SK-N-MC (cell line): Measurements from ENCODE around the gene TNFSF13B.
A peak's percentile ranks its signal among the peaks of the same experiment; 100 is the strongest.
"Not testable (repeated sequence)": the region's sequence is repeated elsewhere in the genome, so short reads cannot be mapped to it uniquely, and the experiment has no call there.

ENCODE experiments used
- DNase-seq: peaks from one replicate; pipeline ENCODE4 v3.0.0-alpha.2; 2011; ENCODE audit warnings: low read depth, low spot score
- H3K27ac ChIP-seq: fragments of 200-600 bp; sonication (generic); 2 replicates; pipeline ENCODE4 v1.5.1; 2016; ENCODE audit warnings: mixed run types
- H3K36me3 ChIP-seq: fragments of 200-600 bp; sonication (generic); 2 replicates; pipeline ENCODE4 v1.6.1; 2017; ENCODE audit warnings: antibody characterized with exemption, low read length, mixed read lengths; ENCODE audit not compliant: insufficient read depth
- H3K4me3 ChIP-seq: fragments of 200-600 bp; sonication (generic); 2 replicates; pipeline ENCODE4 v1.5.1; 2016
- H3K9ac ChIP-seq: fragments of 200-600 bp; sonication (generic); 2 replicates; pipeline ENCODE4 v1.8.0; 2017; ENCODE audit warnings: mixed run types, mixed read lengths; ENCODE audit not compliant: insufficient read length
- H3K9me3 ChIP-seq: fragments of 200-600 bp; sonication (generic); 2 replicates; pipeline ENCODE4 v1.6.1; 2017; ENCODE audit warnings: low read depth, mild to moderate bottlenecking, antibody characterized with exemption, low read length, moderate library complexity, mixed read lengths
- EZH2 ChIP-seq: fragments of 200-600 bp; sonication (generic); IDR thresholded peaks from one replicate; pipeline ENCODE4 v1.6.1; 2017; ENCODE audit warnings: antibody characterized with exemption
- FOXP2 ChIP-seq: optimal IDR thresholded peaks from 2 replicates; pipeline ENCODE3; 2011; ENCODE audit warnings: mild to moderate bottlenecking, moderate library complexity; ENCODE audit not compliant: insufficient read depth; ENCODE audit errors: extremely low read length, control extremely low read depth
- POLR2AphosphoS5 ChIP-seq: IDR thresholded peaks from 2 replicates; pipeline ENCODE4 v1.6.1; 2012; ENCODE audit warnings: mild to moderate bottlenecking, low read depth, low read length, borderline replicate concordance

Gene TNFSF13B

GRCh38 chr13:108304170-108305016 is 34.9 kb downstream of the TNFSF13B start:
- Histone ChIP-seq H3K4me3 (no peak overlapping the region), H3K27ac (no peak overlapping the region), H3K36me3 (peaks cover 5% of the 10 kb centered on the region; the same call in 1 of the 2 replicates), H3K9me3 (0 out of 2 replicates have a peak, but pooled peaks cover under 1% of the 10 kb centered on the region), H3K9ac (no peak overlapping the region)
- no peak for TF ChIP-seq EZH2
- TF ChIP-seq FOXP2 = no peak
- no peak for TF ChIP-seq POLR2AphosphoS5
- no peak for DNase-seq

- H3K36me3 ChIP-seq = peaks cover 5% of the 10 kb centered on the region; the same call in 1 of the 2 replicates
- TF ChIP-seq EZH2 (no peak), POLR2AphosphoS5 (no peak), FOXP2 (no peak)
- H3K4me3 ChIP-seq = no peak overlapping the region
Measured at GRCh38 chr13:108305655-108306054, 36.1 kb downstream of the TNFSF13B start.

GRCh38 chr13:108306860-108307259 is 37.3 kb downstream of the TNFSF13B start:
- H3K9me3 ChIP-seq = peaks cover 12% of the 10 kb centered on the region; the same call in 1 of the 2 replicates
- peaks cover 5% of the 10 kb centered on the region; the same call in 1 of the 2 replicates for H3K36me3 ChIP-seq
- H3K4me3 ChIP-seq = no peak overlapping the region
- no peak overlapping the region for H3K9ac ChIP-seq
- DNase-seq = no peak
- TF ChIP-seq EZH2 (no peak), FOXP2 (no peak), POLR2AphosphoS5 (no peak)
- no peak overlapping the region for H3K27ac ChIP-seq

More at GRCh38 chr13:108305655-108306054, 36.1 kb downstream of the TNFSF13B start:
- no peak for DNase-seq
- Histone ChIP-seq H3K9ac (no peak overlapping the region), H3K9me3 (0 out of 2 replicates have a peak, but pooled peaks cover 3% of the 10 kb centered on the region), H3K27ac (no peak overlapping the region)

GRCh38 chr13:108311596-108311995 is 42.1 kb downstream of the TNFSF13B start:
- H3K27ac ChIP-seq, H3K9ac ChIP-seq, DNase-seq, H3K36me3 ChIP-seq, H3K4me3 ChIP-seq: not testable (repeated sequence)
- H3K9me3 ChIP-seq = peaks cover 13% of the 10 kb centered on the region; the same call in 1 of the 2 replicates

GRCh38 chr13:108313382-108313781 is 43.9 kb downstream of the TNFSF13B start:
- Histone ChIP-seq H3K9me3 (peaks cover 13% of the 10 kb centered on the region; the same call in 1 of the 2 replicates), H3K4me3 (no peak overlapping the region), H3K9ac (no peak overlapping the region), H3K27ac (no peak overlapping the region), H3K36me3 (peaks cover 5% of the 10 kb centered on the region; the same call in 1 of the 2 replicates)
- TF ChIP-seq FOXP2 (no peak), POLR2AphosphoS5 (no peak), EZH2 (no peak)
- DNase-seq = no peak

- H3K27ac ChIP-seq = no peak overlapping the region
- no peak for DNase-seq
Measured at GRCh38 chr13:108315273-108315672, 45.8 kb downstream of the TNFSF13B start.

GRCh38 chr13:108315991-108316390 is 46.5 kb downstream of the TNFSF13B start:
- no peak for DNase-seq
- H3K9ac ChIP-seq = no peak overlapping the region
- no peak overlapping the region for H3K27ac ChIP-seq
- peaks cover 8% of the 10 kb centered on the region; the same call in 1 of the 2 replicates for H3K9me3 ChIP-seq
- TF ChIP-seq FOXP2 (no peak), EZH2 (no peak), POLR2AphosphoS5 (no peak)
- H3K36me3 ChIP-seq = no peaks in the 10 kb centered on the region
- no peak overlapping the region for H3K4me3 ChIP-seq

More at GRCh38 chr13:108315273-108315672, 45.8 kb downstream of the TNFSF13B start:
- no peak overlapping the region for H3K4me3 ChIP-seq
- no peak overlapping the region for H3K9ac ChIP-seq
- no peak for TF ChIP-seq POLR2AphosphoS5
- TF ChIP-seq EZH2 = no peak
- TF ChIP-seq FOXP2 = no peak
- H3K36me3 ChIP-seq = no peaks in the 10 kb centered on the region
- peaks cover 10% of the 10 kb centered on the region; the same call in 1 of the 2 replicates for H3K9me3 ChIP-seq

- Histone ChIP-seq H3K4me3 (no peak overlapping the region), H3K9ac (no peak overlapping the region), H3K27ac (no peak overlapping the region), H3K36me3 (no peaks in the 10 kb centered on the region), H3K9me3 (0 out of 2 replicates have a peak, but pooled peaks cover 4% of the 10 kb centered on the region)
- no peak for DNase-seq
- TF ChIP-seq EZH2 (no peak), POLR2AphosphoS5 (no peak), FOXP2 (no peak)
Measured at GRCh38 chr13:108316413-108316812, 46.9 kb downstream of the TNFSF13B start.

- no peaks in the 10 kb centered on the region for H3K36me3 ChIP-seq
- TF ChIP-seq FOXP2 = no peak
- TF ChIP-seq POLR2AphosphoS5 = no peak
- no peaks in the 10 kb centered on the region for H3K9me3 ChIP-seq
- peak; percentile 81 for DNase-seq
- H3K9ac ChIP-seq = peak overlapping the region; percentile 42
- H3K27ac ChIP-seq = peak overlapping the region; percentile 96
- peak overlapping the region; percentile 29; the same call in 1 of the 2 replicates for H3K4me3 ChIP-seq
Measured at GRCh38 chr13:108322206-108322824, 52.8 kb downstream of the TNFSF13B start.
